ENCODE results near the gene PACS1.
"Not testable (repeated sequence)": the region's sequence is repeated elsewhere in the genome, so short reads cannot be mapped to it uniquely, and the experiment has no call there.

Gene PACS1

GRCh38 chr11:66104057-66104638, 34.1 kb downstream of the PACS1 start:
- no peak for DNase-seq (ENCODE audit: low read depth, low spot score)
- H3K27ac ChIP-seq, result no peak overlapping the region

GRCh38 chr11:66106786-66107599, 36.9 kb downstream of the PACS1 start:
- no peak overlapping the region for H3K27ac ChIP-seq
- DNase-seq (ENCODE audit: low read depth, low spot score), result no peak

GRCh38 chr11:66107600-66108510, 37.8 kb downstream of the PACS1 start:
- H3K27ac ChIP-seq, result no peak overlapping the region
- no peak for DNase-seq (ENCODE audit: low read depth, low spot score)

GRCh38 chr11:66109294-66109693, 39.2 kb downstream of the PACS1 start:
- DNase-seq (ENCODE audit: low read depth, low spot score), result no peak
- H3K27ac ChIP-seq, result no peak overlapping the region

- no peak overlapping the region for H3K27ac ChIP-seq
- DNase-seq (ENCODE audit: low read depth, low spot score), result no peak
Measured at GRCh38 chr11:66111158-66111557, 41.1 kb downstream of the PACS1 start.

GRCh38 chr11:66112041-66112491, 42.0 kb downstream of the PACS1 start:
- DNase-seq (ENCODE audit: low read depth, low spot score), result no peak
- H3K27ac ChIP-seq, result peak overlapping the region; percentile 80

GRCh38 chr11:66112601-66113499, 42.8 kb downstream of the PACS1 start:
- DNase-seq (ENCODE audit: low read depth, low spot score), result no peak
- peak overlapping the region; percentile 80 for H3K27ac ChIP-seq

GRCh38 chr11:66114957-66115356, 44.9 kb downstream of the PACS1 start:
- not testable (repeated sequence) for H3K27ac ChIP-seq; DNase-seq (ENCODE audit: low read depth, low spot score)

GRCh38 chr11:66115638-66116301, 45.7 kb downstream of the PACS1 start:
- H3K27ac ChIP-seq, result no peak overlapping the region
- DNase-seq (ENCODE audit: low read depth, low spot score), result no peak

GRCh38 chr11:66116576-66117361, 46.7 kb downstream of the PACS1 start:
- H3K27ac ChIP-seq, result no peak overlapping the region
- DNase-seq (ENCODE audit: low read depth, low spot score), result no peak

GRCh38 chr11:66118847-66119246, 48.8 kb downstream of the PACS1 start:
- no peak for DNase-seq (ENCODE audit: low read depth, low spot score)
- peak overlapping the region; percentile 91 for H3K27ac ChIP-seq

GRCh38 chr11:66119348-66120133, 49.5 kb downstream of the PACS1 start:
- DNase-seq (ENCODE audit: low read depth, low spot score), result no peak
- peak overlapping the region; percentile 91 for H3K27ac ChIP-seq

- DNase-seq (ENCODE audit: low read depth, low spot score), result no peak
- H3K27ac ChIP-seq, result no peak overlapping the region
Measured at GRCh38 chr11:66121466-66121865, 51.4 kb downstream of the PACS1 start.

- DNase-seq (ENCODE audit: low read depth, low spot score), result no peak
- peak overlapping the region; percentile 76 for H3K27ac ChIP-seq
Measured at GRCh38 chr11:66123902-66124301, 53.8 kb downstream of the PACS1 start.

- no peak for DNase-seq (ENCODE audit: low read depth, low spot score)
- H3K27ac ChIP-seq, result peak overlapping the region; percentile 76
Measured at GRCh38 chr11:66124564-66124963, 54.5 kb downstream of the PACS1 start.

GRCh38 chr11:66126064-66126463, 56.0 kb downstream of the PACS1 start:
- H3K27ac ChIP-seq, result peak overlapping the region; percentile 76
- DNase-seq (ENCODE audit: low read depth, low spot score), result no peak

GRCh38 chr11:66126808-66127555, 56.9 kb downstream of the PACS1 start:
- DNase-seq (ENCODE audit: low read depth, low spot score), result peak; percentile 80
- peak overlapping the region; percentile 76 for H3K27ac ChIP-seq
